Suppressor macrophage treated with lipopolysaccharide for 4 hours (primary cell): ENCODE results near the gene PNLIPRP3.
A peak's percentile ranks its signal among the peaks of the same experiment; 100 is the strongest.

ENCODE experiments used
- DNase-seq: peaks from one replicate; pipeline ENCODE4 v3.0.0-alpha.2; 2020

Gene PNLIPRP3

DNA sequence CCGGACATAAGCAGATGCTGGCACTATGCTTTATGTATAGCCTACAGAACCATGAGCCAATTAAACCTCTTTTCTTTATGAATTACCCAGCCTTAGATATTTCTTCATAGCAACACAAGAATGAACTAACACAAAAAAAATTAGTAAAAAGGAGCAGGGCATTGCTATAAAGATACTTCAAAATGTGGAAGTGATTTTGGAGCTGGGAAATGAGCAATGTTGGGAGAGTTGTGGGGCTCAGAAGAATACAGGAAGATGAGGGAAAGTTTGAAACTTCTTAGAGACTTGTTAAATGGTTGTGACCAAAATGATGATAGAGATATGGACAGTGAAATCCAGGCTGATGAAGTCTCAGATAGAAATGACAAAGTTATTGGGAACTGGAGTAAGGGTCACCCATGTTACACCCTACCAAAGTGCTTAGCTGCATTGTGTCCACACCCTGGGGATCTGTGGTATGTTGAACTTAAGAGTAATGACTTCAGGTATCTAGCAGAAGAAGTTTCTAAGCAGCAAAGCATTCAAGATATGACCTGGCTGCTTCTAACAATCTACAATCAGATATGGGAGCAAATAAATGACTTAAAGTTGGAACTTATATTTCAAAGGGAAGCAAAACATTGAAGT is 24.2 kb downstream of the PNLIPRP3 start:
- peak; percentile 48 for DNase-seq

DNA sequence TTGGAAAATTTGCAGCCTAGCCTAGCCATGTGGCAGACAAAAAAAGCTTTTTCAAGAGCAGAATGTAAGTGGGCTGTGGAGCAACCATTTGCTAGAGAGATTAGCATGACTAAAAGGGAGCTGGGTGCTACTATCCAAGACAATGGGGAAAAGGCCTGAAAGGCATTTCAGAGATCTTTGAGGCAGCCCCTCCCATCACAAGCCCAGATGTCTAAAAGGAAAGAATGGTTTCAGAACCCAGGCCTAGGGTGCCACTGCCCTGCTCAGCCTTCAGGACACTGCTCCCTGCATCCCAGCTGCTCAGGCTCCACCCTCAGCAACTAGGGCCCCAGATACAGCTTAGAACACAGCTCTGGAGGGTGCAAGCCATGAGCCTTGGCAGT is 24.7 kb downstream of the PNLIPRP3 start:
- DNase-seq, result no peak

DNA sequence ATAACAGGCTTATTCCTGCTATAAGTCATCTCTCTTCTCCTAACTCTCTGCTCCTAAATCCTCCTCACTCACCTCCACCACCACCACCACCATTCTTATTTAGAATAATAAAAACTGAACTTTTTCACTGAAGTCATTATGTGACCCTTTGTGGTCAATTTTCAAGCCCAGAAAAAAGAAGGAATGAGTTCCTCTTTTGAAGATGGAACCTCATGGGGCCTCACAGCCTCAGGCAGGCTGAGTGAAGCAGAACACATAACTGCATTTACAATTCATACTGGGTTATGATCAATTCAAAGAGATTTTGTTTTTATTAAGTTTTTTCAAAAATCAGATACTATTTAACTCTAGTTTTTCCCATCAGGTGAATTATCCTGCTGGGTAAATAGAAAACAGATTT is 29.8 kb downstream of the PNLIPRP3 start:
- DNase-seq, result peak; percentile 19

DNA sequence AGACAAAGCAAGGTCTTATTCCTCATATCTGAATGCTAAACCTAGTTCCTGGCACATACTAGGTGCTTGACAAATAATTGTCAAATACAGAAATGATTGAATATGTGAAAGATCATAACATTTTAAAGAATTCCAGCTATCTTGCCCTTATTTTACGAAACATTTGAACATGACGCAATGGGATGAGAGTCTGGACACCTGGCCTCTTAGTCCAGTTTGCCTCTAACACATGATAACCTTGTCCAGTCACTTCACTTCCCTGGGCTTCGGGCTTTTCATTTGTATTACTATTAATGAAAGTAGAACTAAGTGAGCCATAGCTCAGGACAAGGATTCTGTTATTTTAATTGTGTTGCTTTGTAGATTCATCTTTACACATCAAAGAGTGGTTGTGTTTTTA is 32.6 kb downstream of the PNLIPRP3 start:
- DNase-seq, result no peak

DNA sequence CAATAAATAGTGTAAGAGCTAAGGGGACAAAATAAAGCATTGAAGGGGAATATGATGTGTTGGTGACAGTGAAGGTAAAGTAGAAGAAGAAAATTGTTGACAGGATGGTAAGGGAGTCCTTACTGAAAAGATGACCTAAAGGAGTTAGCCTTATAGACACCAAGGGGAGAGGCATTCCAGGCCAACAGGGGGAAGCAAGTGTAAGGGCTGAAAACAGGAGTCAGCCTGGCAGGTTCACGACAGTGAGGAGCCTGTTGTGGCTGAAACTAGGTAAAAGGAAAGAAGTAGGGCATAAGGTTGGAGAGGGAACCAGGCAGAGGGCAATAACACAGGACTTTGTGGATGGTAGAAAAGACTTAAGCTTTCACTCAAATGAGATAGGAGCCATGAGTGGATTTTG is 34.0 kb downstream of the PNLIPRP3 start:
- no peak for DNase-seq

DNA sequence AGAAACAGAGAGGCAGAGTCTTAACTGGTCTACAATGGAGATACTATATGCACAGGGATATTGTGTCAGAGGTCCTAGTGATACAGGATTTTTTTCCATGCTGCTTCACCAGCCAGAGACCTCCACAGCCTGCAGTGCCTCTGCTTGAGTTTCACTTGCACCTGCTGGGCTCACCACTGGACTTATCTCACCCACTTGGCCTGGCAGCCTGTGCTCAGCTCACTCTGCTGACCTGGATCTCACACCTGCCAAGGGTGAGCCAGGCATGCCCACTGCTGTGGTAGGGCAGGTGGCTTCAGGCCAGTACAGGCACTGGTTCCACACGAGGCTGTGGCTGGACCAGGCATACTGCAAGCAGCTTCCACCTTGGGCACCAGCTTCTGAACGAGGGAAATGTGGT is 36.6 kb downstream of the PNLIPRP3 start:
- no peak for DNase-seq

DNA sequence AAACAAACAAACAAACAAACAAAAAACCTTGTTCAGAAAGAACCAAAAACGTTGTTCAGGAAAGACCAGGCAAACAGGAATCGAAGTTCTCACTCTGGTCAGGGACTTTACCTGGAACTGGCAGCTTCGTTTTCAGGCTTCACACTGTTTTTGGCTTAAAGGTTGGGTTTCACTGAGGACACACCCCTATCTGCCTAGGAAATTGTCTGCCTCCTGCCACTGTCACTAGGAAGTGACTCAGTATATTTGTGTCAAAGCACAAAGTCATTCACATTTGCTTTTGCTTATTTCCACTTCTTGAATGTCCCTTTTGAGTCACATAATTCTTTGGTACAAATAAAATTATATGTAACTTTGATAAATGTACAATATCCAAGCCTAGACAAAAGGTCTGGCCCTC is 37.9 kb downstream of the PNLIPRP3 start:
- DNase-seq, result peak; percentile 46

DNA sequence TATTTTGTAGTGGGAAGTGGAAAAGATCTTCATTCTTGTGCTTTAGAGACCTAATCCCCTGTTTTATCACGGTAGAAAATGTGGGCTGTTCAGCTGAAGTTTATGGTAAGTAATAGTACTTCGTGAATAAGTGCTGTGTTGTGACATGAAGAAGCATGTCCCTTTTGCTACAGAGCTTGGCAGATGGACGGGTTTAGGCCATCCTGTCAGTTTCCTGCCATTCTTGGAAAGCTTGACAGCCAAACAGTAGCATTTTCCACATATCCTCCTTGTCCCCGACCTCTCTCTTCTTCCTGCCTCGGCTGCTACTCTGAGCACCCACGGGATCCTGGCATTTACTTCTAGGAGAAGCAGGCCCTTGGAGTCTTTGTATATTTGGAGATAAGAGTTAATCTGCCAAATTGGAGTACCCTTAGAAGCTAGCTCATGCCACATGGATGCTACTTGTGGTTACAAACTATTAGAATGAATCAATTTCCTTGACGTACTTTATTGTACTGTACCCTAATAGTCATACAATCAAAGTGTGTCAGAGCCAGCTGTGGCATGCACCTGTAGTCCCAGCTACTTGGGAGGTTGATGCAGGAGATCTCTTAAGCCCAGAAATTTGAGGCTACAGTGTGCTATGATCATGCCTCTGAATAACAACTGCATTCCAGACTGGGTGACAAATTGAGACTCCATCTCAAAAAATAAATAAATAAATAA is 39.2 kb downstream of the PNLIPRP3 start:
- DNase-seq, result no peak

DNA sequence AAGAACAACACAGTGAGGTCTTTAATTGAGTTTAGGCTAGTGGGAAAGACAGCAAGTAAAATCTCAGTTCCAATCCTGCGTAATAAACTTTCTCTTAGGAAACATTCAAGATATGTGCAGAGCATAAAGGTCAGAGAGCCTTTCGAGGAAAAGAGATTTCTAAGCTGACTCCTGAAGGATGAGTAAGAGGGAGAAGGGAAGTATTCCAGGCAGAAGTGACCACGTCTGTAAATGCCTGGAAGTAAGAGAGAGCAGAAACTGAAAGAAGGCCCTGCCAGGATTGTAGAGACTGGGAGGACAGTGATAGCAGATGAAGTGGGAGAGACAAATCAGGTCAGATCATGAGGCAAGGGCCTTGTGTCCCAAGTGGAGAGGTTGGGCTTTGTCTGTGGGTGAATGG is 41.8 kb downstream of the PNLIPRP3 start:
- peak; percentile 58 for DNase-seq

DNA sequence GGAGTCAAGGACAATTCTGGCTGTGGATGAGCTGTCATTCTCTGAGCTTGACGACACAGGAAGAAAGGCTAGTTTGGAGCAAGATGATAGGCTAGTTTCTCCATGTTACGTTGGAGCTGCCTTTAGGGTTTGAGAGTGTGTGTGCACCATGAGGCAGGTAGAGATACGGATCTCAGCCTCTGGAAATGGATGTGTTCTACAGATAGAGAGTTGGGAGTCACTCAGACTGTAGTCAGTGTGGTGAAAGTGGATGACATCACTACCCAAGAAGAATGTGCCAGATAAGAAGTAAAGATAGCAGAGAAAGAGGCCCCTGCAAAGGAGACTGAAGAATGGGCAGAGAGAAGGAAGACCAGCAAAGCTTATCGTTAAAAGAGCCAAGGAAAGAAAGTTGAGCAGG is 42.4 kb downstream of the PNLIPRP3 start:
- no peak for DNase-seq

DNA sequence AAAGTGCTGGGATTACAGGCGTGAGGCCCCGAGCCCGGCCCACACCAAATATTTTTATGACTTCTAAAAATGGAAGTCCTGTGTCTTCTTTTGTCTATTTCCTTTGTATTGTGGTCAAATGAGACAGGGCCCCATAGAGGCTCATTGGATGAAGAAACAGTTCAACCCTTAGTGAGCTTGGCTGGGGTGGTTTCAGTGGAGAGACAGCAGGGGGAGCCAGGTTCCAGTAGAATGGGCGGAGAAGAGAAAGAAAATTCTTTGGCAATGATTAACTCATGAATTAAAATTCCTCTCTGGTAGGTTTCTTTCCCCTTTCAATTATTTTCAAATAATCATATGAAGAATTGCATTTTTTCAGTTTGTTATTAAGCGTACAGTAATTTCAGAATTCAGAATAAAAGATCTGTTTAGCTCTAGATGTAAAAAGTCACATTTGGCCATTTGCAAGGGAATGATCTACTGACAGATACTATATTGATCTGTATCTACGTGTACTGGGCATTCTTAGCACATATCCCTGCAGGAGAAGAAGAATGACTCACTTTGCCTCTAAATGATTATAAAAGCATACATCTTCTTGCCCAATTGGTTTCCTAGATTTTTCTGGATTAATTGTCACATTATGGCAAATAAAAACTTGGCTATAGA is 43.2 kb downstream of the PNLIPRP3 start:
- peak; percentile 50 for DNase-seq

DNA sequence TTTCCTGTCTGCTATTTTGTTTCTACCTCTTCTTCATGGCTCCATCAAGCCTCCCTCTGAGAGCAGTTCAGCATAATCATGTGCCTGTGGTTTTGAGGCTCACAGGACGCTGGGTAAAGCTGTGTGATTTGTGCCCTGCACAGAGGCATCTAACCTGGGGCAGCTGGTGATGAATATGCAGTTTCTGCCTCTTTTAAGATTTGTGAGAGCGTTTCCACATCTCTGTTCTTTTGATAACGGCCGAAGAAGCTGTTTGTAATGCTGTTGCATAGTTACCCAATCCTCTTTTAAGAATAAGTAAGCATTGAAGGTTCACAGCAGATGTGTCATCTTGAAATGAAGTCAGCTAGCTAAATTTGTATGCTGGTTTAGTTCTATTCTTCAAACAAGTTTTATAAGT is 45.2 kb downstream of the PNLIPRP3 start:
- DNase-seq, result peak; percentile 38

DNA sequence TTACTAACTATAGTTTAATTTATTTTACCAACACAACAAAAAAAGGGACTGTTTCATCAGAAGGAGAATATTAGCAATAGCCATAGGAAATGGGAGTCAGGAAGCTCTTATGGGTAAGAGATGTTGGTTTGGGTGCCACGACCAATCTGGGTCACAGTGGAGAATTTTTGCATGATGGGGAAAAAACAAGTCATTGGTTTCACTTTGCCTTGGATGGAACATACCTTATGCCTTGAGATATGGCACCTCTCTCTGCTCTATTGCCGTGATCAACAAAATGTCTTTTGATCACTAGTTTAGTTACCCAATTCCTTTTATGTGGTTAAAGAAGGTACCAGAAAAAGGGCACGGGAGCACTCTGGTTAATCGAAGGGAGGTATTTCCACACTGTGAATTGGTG is 48.2 kb downstream of the PNLIPRP3 start:
- DNase-seq, result no peak

DNA sequence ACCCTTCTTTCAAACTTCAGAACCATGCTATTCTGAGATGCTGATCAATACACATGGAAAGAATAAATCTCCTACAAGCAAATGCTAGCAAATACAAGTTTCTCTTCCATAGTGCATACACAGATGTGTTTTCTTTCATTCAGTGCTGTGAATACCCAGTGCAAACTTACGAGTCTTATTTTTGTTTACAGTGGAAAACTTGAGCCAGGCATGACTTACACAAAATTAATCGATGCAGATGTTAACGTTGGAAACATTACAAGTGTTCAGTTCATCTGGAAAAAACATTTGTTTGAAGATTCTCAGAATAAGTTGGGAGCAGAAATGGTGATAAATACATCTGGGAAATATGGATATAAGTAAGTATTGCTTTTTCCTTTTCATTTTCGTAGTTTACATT is 48.8 kb downstream of the PNLIPRP3 start:
- no peak for DNase-seq

DNA sequence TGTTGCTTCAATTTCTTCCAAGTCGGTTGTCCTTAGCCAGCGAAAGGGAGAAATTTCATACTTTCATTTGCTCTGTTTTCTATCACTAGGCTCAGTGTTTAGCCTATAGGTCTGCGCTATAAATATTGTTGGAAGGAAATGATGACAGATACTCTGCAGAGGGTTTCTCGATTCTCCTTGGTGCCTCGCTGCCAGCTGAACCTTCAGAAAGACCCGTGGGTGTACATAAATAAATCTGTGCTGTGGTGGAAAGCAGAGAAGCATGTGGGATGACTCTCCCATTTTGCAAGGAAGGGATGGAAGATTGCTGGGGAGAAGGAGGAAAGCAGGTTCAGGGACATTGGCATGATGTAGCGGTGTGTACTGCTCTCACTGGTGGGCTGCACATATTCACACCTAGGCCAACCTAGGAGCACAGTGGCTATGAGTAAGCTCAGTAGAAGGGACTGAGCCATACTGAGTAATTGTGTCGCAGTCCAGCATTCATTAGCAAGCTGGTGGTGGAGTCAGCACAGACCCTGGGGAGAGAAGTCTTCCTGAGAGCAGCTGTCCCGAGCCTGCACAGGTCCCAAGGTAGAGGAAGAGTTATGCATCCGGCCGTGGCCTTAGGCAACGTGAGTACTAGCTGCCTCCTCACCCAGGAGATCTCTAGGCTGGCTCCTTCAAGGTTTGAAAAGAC is 50.5 kb downstream of the PNLIPRP3 start:
- DNase-seq, result no peak

DNA sequence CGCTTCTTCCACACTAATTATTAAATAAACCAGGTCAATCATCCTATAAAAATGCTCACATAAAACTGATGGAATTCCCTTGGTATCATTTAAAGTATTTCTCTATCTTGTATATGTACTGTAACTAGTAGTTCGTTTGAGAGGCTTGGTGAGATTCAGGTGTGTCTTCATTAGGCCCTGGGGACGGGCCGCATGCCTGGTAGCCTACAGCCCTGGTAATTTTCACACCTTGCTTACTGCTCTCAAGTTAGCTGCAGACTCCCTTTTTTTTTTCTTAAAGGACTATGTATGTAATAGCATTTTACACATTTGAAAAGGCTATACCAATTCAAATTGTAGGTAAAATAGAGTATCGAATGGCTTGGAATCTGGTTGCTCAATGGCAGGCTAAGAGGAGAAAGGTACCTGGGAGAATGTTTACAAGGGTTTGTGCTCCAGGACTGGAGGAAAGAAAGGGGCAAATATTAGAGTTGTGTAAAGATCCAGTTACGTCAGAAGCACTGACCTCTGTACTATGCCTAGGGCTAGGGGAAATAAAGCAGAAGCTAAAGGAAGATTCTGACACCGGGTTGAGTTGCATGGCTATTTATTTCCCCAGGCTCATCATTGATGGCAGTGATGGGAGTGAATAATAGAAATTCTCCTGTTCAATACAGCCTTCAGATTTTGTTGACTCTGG is 59.3 kb downstream of the PNLIPRP3 start:
- DNase-seq, result no peak

DNA sequence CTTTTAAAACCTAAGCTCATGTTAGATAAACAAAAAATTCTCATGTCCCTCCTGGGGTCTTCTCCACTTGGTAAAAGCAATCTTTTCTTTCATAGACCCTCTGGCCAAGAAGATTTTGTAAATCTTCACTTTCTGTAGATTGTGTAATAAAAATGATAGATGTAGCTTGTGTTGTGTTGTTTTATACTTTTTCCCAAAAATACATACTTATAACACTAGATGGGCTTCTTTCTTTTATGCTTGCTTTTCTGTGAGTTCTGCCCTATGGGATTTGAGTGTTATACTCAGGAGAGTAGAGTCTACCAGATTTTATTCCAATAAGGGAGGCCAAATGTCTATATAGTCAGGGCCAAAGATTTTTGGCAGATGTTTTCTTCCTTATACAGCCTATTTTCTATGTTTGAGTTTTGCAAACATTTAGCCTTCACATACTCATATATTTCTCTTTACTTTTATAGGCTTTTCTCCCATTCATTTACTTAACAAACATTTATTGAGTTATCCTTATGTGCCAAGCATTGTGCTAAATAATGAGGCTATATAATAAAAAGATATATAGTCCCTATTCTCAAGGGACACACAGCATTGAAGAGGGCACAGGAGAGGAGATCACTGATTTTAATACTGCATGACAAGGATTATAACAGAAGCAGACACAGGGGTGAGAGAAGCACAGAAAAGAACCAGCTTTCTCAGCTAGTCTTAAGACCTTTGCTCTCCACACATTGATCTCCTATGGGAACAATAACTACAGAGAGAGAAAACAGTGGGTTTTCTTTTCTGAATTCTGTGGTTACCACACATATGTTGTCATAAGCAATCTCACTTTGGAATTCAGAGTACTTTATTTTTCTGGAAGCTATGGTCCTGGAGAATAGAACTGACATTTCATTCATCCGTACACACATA is 60.1 kb downstream of the PNLIPRP3 start:
- DNase-seq, result no peak

DNA sequence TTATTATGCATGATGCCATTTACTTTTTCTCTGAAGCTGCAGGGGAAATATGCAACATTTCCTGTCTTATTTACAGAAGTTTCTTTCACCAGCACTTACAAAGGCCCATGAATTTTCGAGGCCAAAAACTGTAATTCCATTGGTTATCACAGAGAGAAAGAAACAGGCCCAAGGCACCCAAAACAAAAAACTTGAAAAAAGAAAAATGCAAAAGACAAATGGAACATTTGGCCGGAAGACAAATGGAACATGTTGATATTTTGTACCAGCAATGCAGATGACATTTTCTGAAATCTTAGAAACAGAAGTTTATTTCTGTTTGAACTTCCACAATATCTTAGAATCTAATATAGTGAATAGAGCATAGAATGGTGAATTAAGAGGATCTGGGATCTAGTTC is 61.8 kb downstream of the PNLIPRP3 start:
- no peak for DNase-seq

DNA sequence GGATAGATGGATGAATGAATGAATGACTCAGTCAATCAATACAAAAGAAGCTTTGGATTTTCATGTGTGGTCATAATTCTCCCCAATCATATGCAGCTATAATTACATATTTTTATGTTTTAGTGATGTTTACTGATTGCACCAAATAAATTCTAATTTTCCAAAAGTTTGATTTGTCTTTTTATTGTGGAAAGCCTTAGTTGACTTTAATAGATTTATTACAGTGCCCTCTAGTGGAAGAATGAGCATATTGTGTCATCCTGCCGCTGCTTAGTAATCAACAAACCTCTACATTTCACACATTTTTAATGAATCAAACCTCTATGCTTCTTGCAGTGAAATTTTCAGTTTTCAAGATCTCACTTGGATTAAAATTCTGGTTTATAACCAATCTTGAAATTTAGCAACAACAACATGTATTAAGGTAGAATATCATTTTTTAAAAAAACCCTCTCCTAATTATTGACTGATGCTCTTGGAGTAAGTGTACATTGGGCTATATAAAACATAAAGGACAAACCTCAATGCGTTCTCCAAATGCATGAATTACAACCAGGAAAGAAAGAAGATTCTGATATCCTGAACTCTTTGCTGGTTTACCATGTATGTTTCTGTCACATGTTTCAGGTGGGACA is 62.5 kb downstream of the PNLIPRP3 start:
- peak; percentile 68 for DNase-seq

DNA sequence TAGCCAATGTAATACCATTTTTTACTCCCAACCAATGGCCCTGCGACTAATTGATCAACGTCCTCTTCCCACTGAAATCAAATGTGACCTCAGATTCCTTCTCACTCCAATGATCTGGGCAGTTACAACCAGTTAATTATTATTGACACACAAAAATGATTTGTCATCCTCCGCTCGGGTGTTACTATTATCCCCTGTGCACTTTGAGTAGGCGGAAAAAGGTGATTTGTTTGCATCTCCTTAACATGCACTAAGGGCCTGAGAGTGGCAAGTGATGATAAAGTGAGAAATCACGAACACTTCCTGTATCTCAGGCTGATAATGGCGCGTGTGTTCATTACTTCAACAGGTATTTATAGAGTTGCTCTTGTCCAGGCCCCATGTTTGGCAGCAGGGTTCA is 77.1 kb downstream of the PNLIPRP3 start:
- DNase-seq, result no peak

DNA sequence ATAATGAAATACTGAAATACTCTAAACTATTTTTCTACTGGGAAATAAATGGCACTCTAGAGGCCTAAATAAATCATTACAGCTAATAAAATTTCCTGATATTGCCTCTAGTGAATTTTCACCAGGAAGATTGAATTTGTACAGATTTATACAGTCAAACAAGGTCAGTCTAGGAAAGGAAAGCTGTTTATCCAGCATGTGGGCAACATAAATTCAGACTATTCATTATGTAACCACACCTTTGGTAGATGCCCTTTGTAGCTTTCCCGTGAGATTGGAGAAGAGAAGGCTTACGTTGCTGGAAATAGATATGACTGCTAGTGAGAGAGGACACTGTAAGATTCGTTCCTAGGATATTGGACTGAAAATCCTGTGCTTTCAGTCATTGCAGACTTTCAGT is 82.9 kb downstream of the PNLIPRP3 start:
- no peak for DNase-seq

DNA sequence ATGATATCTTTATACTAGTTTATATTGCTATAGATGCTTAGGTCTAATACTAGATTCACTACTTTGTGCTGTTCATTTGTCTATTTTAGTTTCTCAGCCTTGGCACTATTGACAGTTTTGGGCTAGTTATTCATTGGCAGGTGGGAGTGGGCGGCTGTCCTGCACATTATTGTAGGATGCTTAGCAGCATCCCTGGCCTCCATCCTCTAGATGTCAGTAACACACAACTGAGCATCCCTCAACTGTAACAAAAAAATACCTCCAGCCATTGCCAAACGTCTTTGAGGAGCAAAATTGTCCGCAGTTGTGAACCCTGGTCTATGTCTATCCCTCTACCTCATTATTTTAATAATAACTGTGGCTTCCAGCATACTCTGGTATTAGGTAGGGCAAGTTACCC is 83.7 kb downstream of the PNLIPRP3 start:
- DNase-seq, result no peak
